ENCODE data around the gene FAM78A. TPM values are rescaled to one million over a fixed set of nuclear protein-coding genes. Genes with fewer than 3 reads are reported as not detected.
A peak's percentile ranks its signal among the peaks of the same experiment; 100 is the strongest.
"Not testable (repeated sequence)": the region's sequence is repeated elsewhere in the genome, so short reads cannot be mapped to it uniquely, and the experiment has no call there.

FAM78A gene
- total RNA-seq, 3 donors from 2014 or later (not counting 1 experiment from before 2014, with no cell fraction given) = 57.6 to 91.7 (median 88.3) TPM

DNA sequence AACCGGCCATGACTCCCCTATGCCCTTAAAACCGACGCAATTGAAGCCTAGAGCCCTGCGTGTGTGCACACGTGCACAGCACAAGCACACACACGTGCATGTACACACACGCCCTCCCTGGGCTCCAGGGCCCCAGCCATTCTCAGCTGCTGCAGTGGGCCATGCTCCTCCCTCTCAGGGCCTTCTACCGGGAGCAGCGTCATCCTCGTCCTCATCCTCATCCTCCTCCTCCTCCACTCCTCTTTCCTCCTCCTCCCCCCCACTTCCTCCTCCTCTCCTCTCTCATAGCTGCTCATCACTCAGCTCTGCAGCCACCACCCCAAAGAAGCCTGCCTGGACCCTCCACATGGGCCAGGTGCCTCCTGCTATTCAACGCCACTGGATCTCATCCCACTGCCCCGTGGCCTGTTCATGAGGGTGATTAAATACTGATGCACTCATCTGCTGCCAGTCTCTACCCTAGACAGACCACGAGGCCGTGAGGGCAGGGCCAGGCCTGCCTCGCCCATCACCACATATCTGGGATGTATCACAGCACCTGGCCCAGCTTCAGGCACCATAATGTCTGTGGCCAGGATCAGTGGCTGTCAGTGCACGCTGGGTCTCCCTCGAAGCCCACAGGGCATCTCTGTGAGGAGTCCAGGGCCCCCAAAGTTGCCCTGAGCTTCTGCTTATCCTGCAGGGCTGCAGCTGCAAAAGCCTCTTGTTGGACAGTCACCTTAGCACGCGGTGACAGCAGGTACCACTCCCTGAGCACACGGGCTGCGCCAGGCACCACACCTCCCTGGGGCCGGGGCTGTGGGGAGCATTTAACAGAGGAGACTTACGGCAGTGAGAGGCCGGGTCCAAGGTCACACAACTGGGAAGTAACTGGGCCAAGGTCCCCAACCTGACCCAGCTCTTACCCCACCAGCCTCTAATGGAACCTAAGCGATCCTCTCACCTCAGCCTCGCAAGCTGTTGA, 9.8 kb downstream of the FAM78A start:
- ATAC-seq (no peak), DNase-seq (peak in 1 of 2 donors; percentile 67)
- peaks cover 96% of the 10 kb centered on the region for H3K4me1 ChIP-seq (ENCODE audit: control insufficient read depth, insufficient read depth, low read length)
- no peak overlapping the region for H3K4me3 ChIP-seq (ENCODE audit: low read length)
- H3K27ac ChIP-seq (ENCODE audit: low read length) = peak overlapping the region; percentile 87
- intact Hi-C loops (cut with micrococcal nuclease) = no loop called here
- Mint-ChIP-seq H3K4me3 (peak overlapping the region; percentile 75), H3K27ac (peak overlapping the region; percentile 91 to 95), H3K9me3 (no peaks in the 10 kb centered on the region), H3K4me1 (peaks cover 60 to 75% of the 10 kb centered on the region in 2 donors), H3K36me3 (peaks cover 8% of the 10 kb centered on the region), H3K27me3 (ENCODE audit: low read depth in 2 of 2) (no peaks in the 10 kb centered on the region)
- H3K27me3 ChIP-seq (ENCODE audit: control insufficient read depth, insufficient read depth, low read length) = no peaks in the 10 kb centered on the region
- 59% methylated on average over 26 of the region's 26 CpGs for WGBS (ENCODE audit: insufficient coverage)
- no peaks in the 10 kb centered on the region for H3K9me3 ChIP-seq (ENCODE audit: control insufficient read depth, insufficient read depth, low read length)
- peaks cover 28% of the 10 kb centered on the region for H3K36me3 ChIP-seq (ENCODE audit: control insufficient read depth, insufficient read depth, low read length)
- TF ChIP-seq, protein P1, sequence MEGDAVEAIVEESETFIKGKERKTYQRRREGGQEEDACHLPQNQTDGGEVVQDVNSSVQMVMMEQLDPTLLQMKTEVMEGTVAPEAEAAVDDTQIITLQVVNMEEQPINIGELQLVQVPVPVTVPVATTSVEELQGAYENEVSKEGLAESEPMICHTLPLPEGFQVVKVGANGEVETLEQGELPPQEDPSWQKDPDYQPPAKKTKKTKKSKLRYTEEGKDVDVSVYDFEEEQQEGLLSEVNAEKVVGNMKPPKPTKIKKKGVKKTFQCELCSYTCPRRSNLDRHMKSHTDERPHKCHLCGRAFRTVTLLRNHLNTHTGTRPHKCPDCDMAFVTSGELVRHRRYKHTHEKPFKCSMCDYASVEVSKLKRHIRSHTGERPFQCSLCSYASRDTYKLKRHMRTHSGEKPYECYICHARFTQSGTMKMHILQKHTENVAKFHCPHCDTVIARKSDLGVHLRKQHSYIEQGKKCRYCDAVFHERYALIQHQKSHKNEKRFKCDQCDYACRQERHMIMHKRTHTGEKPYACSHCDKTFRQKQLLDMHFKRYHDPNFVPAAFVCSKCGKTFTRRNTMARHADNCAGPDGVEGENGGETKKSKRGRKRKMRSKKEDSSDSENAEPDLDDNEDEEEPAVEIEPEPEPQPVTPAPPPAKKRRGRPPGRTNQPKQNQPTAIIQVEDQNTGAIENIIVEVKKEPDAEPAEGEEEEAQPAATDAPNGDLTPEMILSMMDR (IDR thresholded peaks at IDR 0.05) = no peak

DNA sequence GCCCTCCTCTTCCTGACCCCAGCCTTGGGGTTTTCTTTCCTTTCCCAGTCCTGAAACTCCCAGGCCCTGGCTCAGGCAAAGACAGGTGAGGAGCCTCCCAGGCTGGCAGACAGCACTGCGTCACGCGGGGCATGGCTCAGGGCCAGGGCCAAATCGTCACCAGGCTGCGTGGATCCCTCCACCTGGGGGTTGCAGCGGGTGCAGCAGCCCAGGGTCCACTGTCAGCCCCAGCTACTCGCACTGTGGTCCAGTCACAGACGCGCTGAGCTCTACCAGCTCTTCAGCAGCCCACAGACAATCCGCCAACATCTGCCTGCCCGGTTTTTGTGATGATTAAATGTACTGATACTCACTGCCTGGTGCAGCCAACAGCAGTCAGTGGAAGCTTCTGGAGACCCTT, 12.1 kb downstream of the FAM78A start:
- H3K4me1 ChIP-seq (ENCODE audit: control insufficient read depth, insufficient read depth, low read length) = peaks cover 79% of the 10 kb centered on the region
- TF ChIP-seq, protein P1 (IDR thresholded peaks at IDR 0.05) = no peak
- H3K27me3 ChIP-seq (ENCODE audit: control insufficient read depth, insufficient read depth, low read length) = no peaks in the 10 kb centered on the region
- DNase-seq (peak in 1 of 2 donors; percentile 71), ATAC-seq (peak; percentile 43 to 52 (median 45))
- no peaks in the 10 kb centered on the region for H3K27me3 Mint-ChIP-seq (ENCODE audit: low read depth in 2 of 2)
- peaks cover 8% of the 10 kb centered on the region for H3K36me3 Mint-ChIP-seq
- WGBS (ENCODE audit: insufficient coverage) = 40% methylated on average over 11 of the region's 11 CpGs
- H3K27ac ChIP-seq (ENCODE audit: low read length) = peak overlapping the region; percentile 47
- intact Hi-C loops (cut with micrococcal nuclease) = no loop called here
- H3K4me3 ChIP-seq (ENCODE audit: low read length) = no peak overlapping the region
- H3K4me3 Mint-ChIP-seq = peak overlapping the region; percentile 62
- H3K9me3 Mint-ChIP-seq = no peaks in the 10 kb centered on the region
- peak overlapping the region; percentile 91 to 95 for H3K27ac Mint-ChIP-seq
- no peaks in the 10 kb centered on the region for H3K9me3 ChIP-seq (ENCODE audit: control insufficient read depth, insufficient read depth, low read length)
- peaks cover 51% of the 10 kb centered on the region for H3K36me3 ChIP-seq (ENCODE audit: control insufficient read depth, insufficient read depth, low read length)
- H3K4me1 Mint-ChIP-seq = peaks cover 43 to 59% of the 10 kb centered on the region in 2 donors

DNA sequence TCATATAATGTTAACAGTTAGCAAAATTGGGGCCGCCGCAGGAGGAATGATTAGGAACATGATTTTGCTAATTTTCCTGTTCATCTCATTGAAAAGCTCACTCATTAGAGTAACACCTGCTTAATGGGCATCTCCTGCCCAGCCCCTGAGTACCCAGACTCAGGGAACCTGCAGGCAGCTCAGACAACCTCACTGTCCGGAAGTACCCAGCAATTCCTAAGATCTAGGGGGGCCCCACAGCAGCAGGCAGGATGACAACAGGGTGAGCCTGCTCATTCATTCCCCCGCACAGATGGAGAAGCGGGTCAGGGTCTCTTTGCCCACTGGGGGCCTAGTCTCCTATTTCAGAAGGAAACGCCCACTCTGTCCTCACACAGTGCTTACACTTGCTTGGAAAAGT, 12.6 kb downstream of the FAM78A start:
- intact Hi-C loops (cut with micrococcal nuclease) = no loop called here
- Mint-ChIP-seq H3K4me3 (peak overlapping the region; percentile 62), H3K27me3 (ENCODE audit: low read depth in 2 of 2) (no peaks in the 10 kb centered on the region), H3K9me3 (no peaks in the 10 kb centered on the region), H3K4me1 (peaks cover 43 to 57% of the 10 kb centered on the region in 2 donors), H3K27ac (peak overlapping the region; percentile 91 to 95), H3K36me3 (peaks cover 8% of the 10 kb centered on the region)
- H3K9me3 ChIP-seq (ENCODE audit: control insufficient read depth, insufficient read depth, low read length) = no peaks in the 10 kb centered on the region
- 79% methylated on average over 6 of the region's 6 CpGs for WGBS (ENCODE audit: insufficient coverage)
- no peaks in the 10 kb centered on the region for H3K27me3 ChIP-seq (ENCODE audit: control insufficient read depth, insufficient read depth, low read length)
- peaks cover 75% of the 10 kb centered on the region for H3K4me1 ChIP-seq (ENCODE audit: control insufficient read depth, insufficient read depth, low read length)
- H3K4me3 ChIP-seq (ENCODE audit: low read length) = no peak overlapping the region
- DNase-seq (no peak), ATAC-seq (no peak)
- TF ChIP-seq, protein P1 (IDR thresholded peaks at IDR 0.05) = no peak
- peaks cover 56% of the 10 kb centered on the region for H3K36me3 ChIP-seq (ENCODE audit: control insufficient read depth, insufficient read depth, low read length)
- H3K27ac ChIP-seq (ENCODE audit: low read length) = peak overlapping the region; percentile 47

DNA sequence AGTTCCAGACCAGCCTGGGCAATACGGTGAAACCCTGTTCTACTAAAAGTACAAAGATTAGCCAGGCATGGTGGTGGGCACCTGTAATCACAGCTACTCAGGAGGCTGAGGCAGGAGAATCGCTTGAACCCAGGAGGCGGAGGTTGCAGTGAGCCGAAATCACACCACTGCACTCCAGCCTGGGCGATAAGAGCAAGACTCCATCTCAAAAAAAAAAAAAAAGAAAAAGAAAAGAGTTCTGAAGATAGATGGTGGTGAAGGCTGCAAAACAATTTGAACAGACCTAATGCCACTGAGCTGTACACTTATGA, 13.3 kb downstream of the FAM78A start:
- H3K4me3 ChIP-seq (ENCODE audit: low read length); DNase-seq; H3K27me3 ChIP-seq (ENCODE audit: control insufficient read depth, insufficient read depth, low read length); H3K27me3 Mint-ChIP-seq (ENCODE audit: low read depth in 2 of 2); H3K27ac ChIP-seq (ENCODE audit: low read length); intact Hi-C loops (cut with micrococcal nuclease); H3K9me3 ChIP-seq (ENCODE audit: control insufficient read depth, insufficient read depth, low read length); ATAC-seq; H3K9me3 Mint-ChIP-seq; H3K36me3 Mint-ChIP-seq: not testable (repeated sequence)
- H3K36me3 ChIP-seq (ENCODE audit: control insufficient read depth, insufficient read depth, low read length) = peaks cover 63% of the 10 kb centered on the region
- H3K4me3 Mint-ChIP-seq = peak overlapping the region; percentile 28
- H3K4me1 ChIP-seq (ENCODE audit: control insufficient read depth, insufficient read depth, low read length) = peaks cover 75% of the 10 kb centered on the region
- 80% methylated on average over 4 of the region's 5 CpGs for WGBS (ENCODE audit: insufficient coverage)
- peaks cover 44 to 54% of the 10 kb centered on the region in 2 donors for H3K4me1 Mint-ChIP-seq
- peak overlapping the region; percentile 91 to 95 for H3K27ac Mint-ChIP-seq
